H1 (cell line): Measurements from ENCODE around the gene SARNP.

ENCODE experiments used
- BACH1 ChIP-seq: IDR thresholded peaks from 2 replicates; pipeline ENCODE4 v1.6.1; 2012; ENCODE audit warnings: low read length, improper control_type of control experiment
- FOSL1 ChIP-seq: IDR thresholded peaks from 2 replicates; pipeline ENCODE4 v1.6.1; 2011; ENCODE audit warnings: mild to moderate bottlenecking, low read depth, low read length, moderate library complexity; ENCODE audit not compliant: insufficient read depth
- POLR2A ChIP-seq, 2 experiments: IDR thresholded peaks; 1 replicate in 1 of 2; 2 replicates in 1 of 2; pipeline ENCODE4 v1.6.1; 2011; ENCODE audit warnings: low read depth in 2 of 2, low read length in 2 of 2, mild to moderate bottlenecking in 2 of 2; ENCODE audit errors: control extremely low read depth in 1 of 2
- SUZ12 ChIP-seq: fragments of 200-600 bp; sonication (generic); IDR thresholded peaks from 2 replicates; pipeline ENCODE4 v1.6.1; 2012; ENCODE audit warnings: mild to moderate bottlenecking, inconsistent platforms, low read length, moderate library complexity, mixed read lengths
- TF ChIP-seq, protein P1 (sequence below), 3 experiments: IDR thresholded peaks; 1 replicate in 2 of 3; 2 replicates in 1 of 3; pipeline versions ENCODE4 v1.5.1 to v1.6.1; 2011; ENCODE audit warnings: low read length in 3 of 3, mild to moderate bottlenecking in 3 of 3, inconsistent platforms in 2 of 3, low read depth in 1 of 3, moderate library complexity in 1 of 3; ENCODE audit not compliant: insufficient read depth in 1 of 3; ENCODE audit errors: control extremely low read depth in 1 of 3

DNA sequence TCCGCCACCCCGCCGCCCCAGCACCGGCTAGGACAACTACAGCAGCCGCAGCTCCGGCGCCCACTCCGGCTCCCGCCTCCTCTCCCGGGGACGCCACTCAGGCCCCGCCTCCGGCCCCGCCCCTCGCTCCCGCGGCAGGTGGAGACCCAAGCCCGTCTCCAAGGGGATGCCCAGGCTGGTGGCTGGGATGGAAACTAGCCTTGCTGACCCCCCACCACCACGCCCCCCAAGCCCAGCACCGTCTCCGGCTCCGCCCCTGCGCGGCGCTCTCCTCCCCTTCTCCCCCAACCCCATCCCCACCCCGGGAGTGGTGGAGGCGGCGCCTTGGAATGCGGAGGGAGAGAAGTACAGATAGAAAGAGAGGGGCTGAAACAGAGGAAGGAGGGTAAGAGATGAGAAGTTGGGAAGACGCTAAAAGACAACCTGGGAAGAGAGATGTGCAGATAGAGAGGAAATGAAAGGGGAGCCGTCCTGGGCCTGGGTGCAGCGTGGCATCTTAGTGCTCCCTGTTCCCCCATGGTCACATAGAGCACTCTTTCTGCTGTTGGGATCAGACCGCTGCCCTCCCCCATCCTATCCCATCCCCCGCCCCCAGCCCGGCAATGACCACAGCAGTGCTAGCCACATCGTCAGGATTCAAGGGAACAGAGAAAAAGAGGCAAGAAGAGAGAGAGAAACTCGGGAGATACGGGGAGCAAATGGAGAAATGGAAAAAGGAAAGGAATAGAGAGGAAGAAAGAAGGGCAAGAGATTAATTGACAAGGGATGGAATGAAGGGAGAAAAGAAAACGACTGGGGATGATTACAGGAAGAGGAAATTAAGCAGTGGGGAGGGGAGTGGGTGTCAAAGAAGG is 109.5 kb downstream of the SARNP start, which contains the start of gene ITGA7:
- TF ChIP-seq, protein P1, sequence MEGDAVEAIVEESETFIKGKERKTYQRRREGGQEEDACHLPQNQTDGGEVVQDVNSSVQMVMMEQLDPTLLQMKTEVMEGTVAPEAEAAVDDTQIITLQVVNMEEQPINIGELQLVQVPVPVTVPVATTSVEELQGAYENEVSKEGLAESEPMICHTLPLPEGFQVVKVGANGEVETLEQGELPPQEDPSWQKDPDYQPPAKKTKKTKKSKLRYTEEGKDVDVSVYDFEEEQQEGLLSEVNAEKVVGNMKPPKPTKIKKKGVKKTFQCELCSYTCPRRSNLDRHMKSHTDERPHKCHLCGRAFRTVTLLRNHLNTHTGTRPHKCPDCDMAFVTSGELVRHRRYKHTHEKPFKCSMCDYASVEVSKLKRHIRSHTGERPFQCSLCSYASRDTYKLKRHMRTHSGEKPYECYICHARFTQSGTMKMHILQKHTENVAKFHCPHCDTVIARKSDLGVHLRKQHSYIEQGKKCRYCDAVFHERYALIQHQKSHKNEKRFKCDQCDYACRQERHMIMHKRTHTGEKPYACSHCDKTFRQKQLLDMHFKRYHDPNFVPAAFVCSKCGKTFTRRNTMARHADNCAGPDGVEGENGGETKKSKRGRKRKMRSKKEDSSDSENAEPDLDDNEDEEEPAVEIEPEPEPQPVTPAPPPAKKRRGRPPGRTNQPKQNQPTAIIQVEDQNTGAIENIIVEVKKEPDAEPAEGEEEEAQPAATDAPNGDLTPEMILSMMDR (IDR thresholded peaks at IDR 0.05; ENCODE audit: control extremely low read depth in 1 of 3, insufficient read depth in 1 of 3, low read depth in 1 of 3, low read length in 3 of 3) = no peak
- TF ChIP-seq BACH1 (no peak), POLR2A (IDR thresholded peaks at IDR 0.05; ENCODE audit: control extremely low read depth in 1 of 2, low read depth in 2 of 2, low read length in 2 of 2) (no peak), FOSL1 (no peak), SUZ12 (no peak)
